A549 (cell line): Measurements from ENCODE around the gene MRPL28.

Experiments
- BHLHE40 ChIP-seq: IDR thresholded peaks from 2 replicates; pipeline ENCODE4 v1.6.1; 2012; ENCODE audit warnings: low read depth, low read length, inconsistent platforms
- CTCF ChIP-seq: fragments of >200 bp; sonication (Bioruptor Twin); formaldehyde crosslinking; IDR thresholded peaks from 3 replicates; pipeline ENCODE4 v1.5.1; 2016
- HDAC2 ChIP-seq: fragments of 200-600 bp; sonication (generic); IDR thresholded peaks from 2 replicates; pipeline ENCODE4 v1.6.1; 2016
- MYC ChIP-seq: IDR thresholded peaks from 2 replicates; pipeline ENCODE4 v1.6.1; 2012; ENCODE audit warnings: mild to moderate bottlenecking, inconsistent platforms, low read length, improper control_type of control experiment, borderline replicate concordance
- TP53 ChIP-seq: fragments of 250-450 bp; sonication (Bioruptor Pico); IDR thresholded peaks from 2 replicates; pipeline ENCODE4 v1.5.0; 2021; ENCODE audit warnings: mild to moderate bottlenecking, moderate library complexity
- ZSCAN20 ChIP-seq: fragments of 250-450 bp; sonication (Bioruptor Pico); IDR thresholded peaks from 2 replicates; pipeline ENCODE4 v1.8.0; 2022; ENCODE audit warnings: mild to moderate bottlenecking, moderate library complexity

- no peak for TF ChIP-seq ZSCAN20 (CRISPR knock-in tag)
- no peak for TF ChIP-seq BHLHE40
- TF ChIP-seq MYC: no peak
- no peak for TF ChIP-seq TP53 (CRISPR knock-in tag)
- TF ChIP-seq CTCF: no peak
- TF ChIP-seq HDAC2: no peak
Measured at GRCh38 chr16:381012-381788, 10.9 kb upstream of the MRPL28 start.
